ENCODE measurements around the gene CAMK1D.

CAMK1D gene

DNA sequence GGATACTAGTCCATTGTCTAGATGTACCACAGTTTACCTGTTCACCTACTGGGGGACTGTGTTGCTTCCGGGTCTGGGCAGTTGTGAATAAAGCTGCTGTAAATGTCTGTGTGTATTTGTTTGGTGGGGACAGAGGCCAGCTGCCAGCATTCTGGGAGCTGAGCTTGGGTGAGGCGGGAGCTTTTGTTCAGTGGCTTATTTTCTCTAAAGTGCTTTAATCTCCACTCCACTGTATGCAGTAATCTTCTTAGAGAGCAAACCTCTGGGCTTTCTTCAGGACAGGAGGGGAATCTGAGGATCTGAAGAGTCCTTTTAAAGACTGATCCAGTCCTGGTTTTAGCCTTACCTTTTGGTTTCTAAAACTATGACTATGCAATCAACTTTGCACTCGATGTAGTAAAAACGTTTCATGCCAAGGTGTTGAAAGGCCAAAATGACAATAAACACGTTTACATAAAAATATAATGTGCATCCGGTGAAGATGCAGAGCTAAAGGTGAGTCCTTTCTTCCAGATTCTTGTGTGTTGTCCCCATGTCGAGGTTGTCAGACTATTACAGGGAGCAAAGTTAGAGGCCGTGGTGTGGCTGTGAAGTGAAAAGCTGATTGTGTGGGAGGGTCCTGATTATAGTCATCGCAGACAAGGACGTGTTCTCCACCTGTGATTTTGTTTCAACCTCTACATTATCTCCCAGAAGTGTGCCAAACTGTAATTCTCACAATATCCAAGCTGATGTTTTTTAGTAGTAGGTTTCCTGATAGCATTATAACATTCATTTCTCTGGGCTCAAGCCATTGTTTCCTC lies 279.8 kb downstream of the CAMK1D start:
- no peaks in the 10 kb centered on the region for H3K9me3 ChIP-seq (ENCODE audit: control insufficient read depth, low read length)
- H3K36me3 ChIP-seq (ENCODE audit: control insufficient read depth, insufficient read depth, low read length): no peaks in the 10 kb centered on the region
- no peak overlapping the region for H3K27ac ChIP-seq (ENCODE audit: insufficient read depth, low read length, poor library complexity, severe bottlenecking)
- no peaks in the 10 kb centered on the region for H3K4me1 ChIP-seq (ENCODE audit: control insufficient read depth, insufficient read depth, low read length, poor library complexity, severe bottlenecking)
- no peak overlapping the region for H3K4me3 ChIP-seq (ENCODE audit: insufficient read depth, low read depth, low read length, poor library complexity, severe bottlenecking)
- no peak for DNase-seq
- H3K27me3 ChIP-seq (replicated peaks; ENCODE audit: control insufficient read depth, insufficient read depth, low read length, poor library complexity, severe bottlenecking): no peaks in the 10 kb centered on the region

DNA sequence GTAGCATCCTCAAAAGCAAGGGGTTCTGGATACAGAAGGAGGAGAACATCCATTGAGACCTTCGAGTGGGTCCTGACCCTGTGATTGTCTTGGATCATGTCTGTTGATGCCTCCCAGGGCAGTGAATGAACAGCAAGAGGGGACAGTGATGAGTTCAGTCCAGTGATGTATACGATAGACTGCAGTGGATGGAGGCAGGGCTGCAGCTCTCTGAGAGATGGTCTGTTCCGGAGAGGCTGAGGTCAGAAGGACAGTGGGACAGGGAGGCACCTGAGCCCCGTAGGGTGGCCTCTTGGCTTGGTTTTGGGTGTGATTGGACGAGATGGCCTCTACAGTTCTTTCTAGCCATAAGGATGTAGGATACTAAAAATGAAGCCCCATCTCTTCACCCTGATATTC lies 280.4 kb downstream of the CAMK1D start:
- DNase-seq: no peak
- no peak overlapping the region for H3K27ac ChIP-seq (ENCODE audit: insufficient read depth, low read length, poor library complexity, severe bottlenecking)
- H3K9me3 ChIP-seq (ENCODE audit: control insufficient read depth, low read length): no peaks in the 10 kb centered on the region
- no peaks in the 10 kb centered on the region for H3K36me3 ChIP-seq (ENCODE audit: control insufficient read depth, insufficient read depth, low read length)
- no peak overlapping the region for H3K4me3 ChIP-seq (ENCODE audit: insufficient read depth, low read depth, low read length, poor library complexity, severe bottlenecking)
- H3K4me1 ChIP-seq (ENCODE audit: control insufficient read depth, insufficient read depth, low read length, poor library complexity, severe bottlenecking): no peaks in the 10 kb centered on the region
- no peaks in the 10 kb centered on the region for H3K27me3 ChIP-seq (replicated peaks; ENCODE audit: control insufficient read depth, insufficient read depth, low read length, poor library complexity, severe bottlenecking)

DNA sequence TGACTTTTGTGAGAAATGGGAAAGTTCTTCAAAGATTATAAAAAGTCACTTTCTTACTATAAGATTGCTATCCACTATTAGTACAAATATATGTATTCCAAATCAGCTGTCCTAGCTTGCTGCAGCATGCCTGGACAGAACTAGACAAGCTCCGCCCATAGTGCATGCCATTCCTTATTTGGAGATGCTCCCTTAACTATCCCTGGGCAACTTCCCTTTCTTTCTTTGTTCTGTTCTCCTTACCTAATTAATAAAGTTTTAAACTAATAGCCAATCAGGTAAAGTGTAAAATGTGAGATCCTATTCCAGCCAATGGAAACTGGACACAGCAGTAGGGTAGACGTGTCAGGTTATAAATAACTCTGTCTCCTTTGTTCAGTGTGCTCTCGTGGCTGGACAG lies 281.9 kb downstream of the CAMK1D start:
- no peaks in the 10 kb centered on the region for H3K27me3 ChIP-seq (replicated peaks; ENCODE audit: control insufficient read depth, insufficient read depth, low read length, poor library complexity, severe bottlenecking)
- no peak for DNase-seq
- H3K36me3 ChIP-seq (ENCODE audit: control insufficient read depth, insufficient read depth, low read length): no peaks in the 10 kb centered on the region
- no peak overlapping the region for H3K4me3 ChIP-seq (ENCODE audit: insufficient read depth, low read depth, low read length, poor library complexity, severe bottlenecking)
- no peaks in the 10 kb centered on the region for H3K9me3 ChIP-seq (ENCODE audit: control insufficient read depth, low read length)
- no peak overlapping the region for H3K27ac ChIP-seq (ENCODE audit: insufficient read depth, low read length, poor library complexity, severe bottlenecking)
- H3K4me1 ChIP-seq (ENCODE audit: control insufficient read depth, insufficient read depth, low read length, poor library complexity, severe bottlenecking): peaks cover 4% of the 10 kb centered on the region

DNA sequence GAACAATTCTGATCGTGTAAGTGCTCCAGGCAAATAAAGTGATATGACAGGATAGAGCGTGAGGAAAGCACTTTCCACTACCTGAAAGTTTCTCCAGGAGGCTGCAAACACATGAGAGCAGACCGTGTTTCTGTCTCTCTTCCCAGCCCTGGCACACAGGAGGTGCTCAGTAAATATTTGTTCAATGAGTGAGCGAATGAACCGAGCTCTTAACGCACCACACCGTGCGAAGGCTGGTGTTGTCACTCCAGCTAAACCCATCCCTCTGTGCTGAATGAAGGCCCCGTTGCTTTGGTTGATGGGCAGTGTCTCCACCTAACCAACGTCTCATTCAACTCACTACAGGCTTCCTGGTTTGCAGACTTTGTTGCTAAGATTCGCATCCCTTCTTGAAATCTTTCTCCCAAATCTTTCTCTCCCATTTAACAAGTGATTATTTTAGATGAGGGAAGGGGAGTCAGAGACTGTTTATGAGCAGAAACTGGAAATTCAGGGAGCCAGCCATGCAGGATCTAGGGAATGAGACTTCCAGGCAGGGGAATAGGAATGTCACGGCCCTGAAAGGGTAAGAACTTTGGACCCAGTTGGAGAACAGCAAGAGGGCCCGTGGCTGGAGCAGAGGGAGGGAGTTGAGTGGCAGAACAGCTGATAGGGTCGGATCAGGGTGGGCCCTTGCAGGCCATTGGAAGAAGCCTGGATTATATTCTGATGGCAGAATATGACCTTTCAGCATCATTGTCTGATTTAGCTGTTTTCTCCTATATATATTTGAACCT lies 282.6 kb downstream of the CAMK1D start:
- Histone ChIP-seq H3K27ac (ENCODE audit: insufficient read depth, low read length, poor library complexity, severe bottlenecking) (no peak overlapping the region), H3K4me3 (ENCODE audit: insufficient read depth, low read depth, low read length, poor library complexity, severe bottlenecking) (no peak overlapping the region), H3K4me1 (ENCODE audit: control insufficient read depth, insufficient read depth, low read length, poor library complexity, severe bottlenecking) (peaks cover 4% of the 10 kb centered on the region), H3K9me3 (ENCODE audit: control insufficient read depth, low read length) (no peaks in the 10 kb centered on the region), H3K36me3 (ENCODE audit: control insufficient read depth, insufficient read depth, low read length) (no peaks in the 10 kb centered on the region), H3K27me3 (replicated peaks; ENCODE audit: control insufficient read depth, insufficient read depth, low read length, poor library complexity, severe bottlenecking) (no peaks in the 10 kb centered on the region)
- no peak for DNase-seq

DNA sequence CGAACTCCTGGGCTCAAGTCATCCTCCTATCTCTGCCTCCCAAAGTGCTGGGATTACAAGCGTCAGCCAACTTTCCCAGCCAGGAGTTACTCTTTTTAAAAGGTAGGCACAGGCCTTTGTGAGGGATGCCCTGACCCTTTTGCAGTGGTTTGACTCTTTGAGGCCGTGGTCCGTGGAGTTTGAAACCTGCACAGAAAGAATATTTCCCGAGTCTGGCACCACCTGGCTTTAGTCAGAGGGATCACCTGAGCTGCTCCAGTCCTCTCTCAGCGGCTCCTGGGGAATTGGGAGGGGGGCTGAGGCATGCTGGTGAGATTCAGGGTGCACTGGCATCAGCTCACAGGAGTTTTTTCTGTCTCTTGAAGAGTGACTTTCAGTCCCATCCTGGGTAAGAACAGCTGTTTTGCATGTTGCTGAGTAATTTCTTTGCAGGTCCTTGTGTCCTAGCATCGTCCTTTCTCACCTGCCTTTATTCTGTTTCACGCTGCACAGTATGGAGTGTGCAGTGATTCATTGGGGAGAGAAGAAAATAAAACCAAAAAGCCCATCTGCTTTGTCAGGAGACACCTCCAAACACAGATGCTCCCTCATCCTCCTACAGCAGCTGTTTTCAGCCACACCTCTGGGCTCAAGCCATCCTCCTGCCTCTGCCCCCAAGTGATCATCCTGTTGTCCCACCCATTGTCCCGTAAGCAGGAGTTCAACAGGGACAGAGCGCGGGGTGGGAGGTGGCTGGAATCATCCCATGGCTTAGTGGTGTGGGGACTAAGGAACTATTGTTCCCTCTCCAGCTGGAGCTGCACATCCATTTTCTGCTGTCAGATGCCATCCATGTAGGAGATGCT lies 284.7 kb downstream of the CAMK1D start:
- DNase-seq: no peak
- no peaks in the 10 kb centered on the region for H3K9me3 ChIP-seq (ENCODE audit: control insufficient read depth, low read length)

DNA sequence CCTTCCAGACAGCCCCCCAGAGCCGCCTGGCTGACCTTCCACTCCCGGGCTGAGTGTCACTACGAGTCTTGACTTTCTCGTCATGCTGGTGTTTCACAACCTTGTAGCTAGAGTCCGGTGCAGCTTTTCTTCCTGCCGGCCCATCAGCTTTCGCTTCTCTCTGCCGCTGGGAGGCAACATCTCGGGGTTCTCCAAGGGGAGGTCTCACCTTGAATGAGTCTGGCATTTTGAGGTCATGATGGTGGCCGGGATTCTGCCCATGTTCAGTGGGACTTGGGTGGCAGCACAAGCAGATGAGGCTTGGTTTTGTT lies 285.2 kb downstream of the CAMK1D start:
- Histone ChIP-seq H3K27me3 (replicated peaks; ENCODE audit: control insufficient read depth, insufficient read depth, low read length, poor library complexity, severe bottlenecking) (no peaks in the 10 kb centered on the region), H3K9me3 (ENCODE audit: control insufficient read depth, low read length) (no peaks in the 10 kb centered on the region), H3K4me1 (ENCODE audit: control insufficient read depth, insufficient read depth, low read length, poor library complexity, severe bottlenecking) (peaks cover 4% of the 10 kb centered on the region), H3K36me3 (ENCODE audit: control insufficient read depth, insufficient read depth, low read length) (no peaks in the 10 kb centered on the region), H3K27ac (ENCODE audit: insufficient read depth, low read length, poor library complexity, severe bottlenecking) (no peak overlapping the region), H3K4me3 (ENCODE audit: insufficient read depth, low read depth, low read length, poor library complexity, severe bottlenecking) (no peak overlapping the region)
- no peak for DNase-seq

More for the DNA sequence above, 284.7 kb downstream of the CAMK1D start:
- no peak overlapping the region for H3K27ac ChIP-seq (ENCODE audit: insufficient read depth, low read length, poor library complexity, severe bottlenecking)
- H3K27me3 ChIP-seq (replicated peaks; ENCODE audit: control insufficient read depth, insufficient read depth, low read length, poor library complexity, severe bottlenecking): no peaks in the 10 kb centered on the region
- H3K4me1 ChIP-seq (ENCODE audit: control insufficient read depth, insufficient read depth, low read length, poor library complexity, severe bottlenecking): peaks cover 4% of the 10 kb centered on the region
- no peak overlapping the region for H3K4me3 ChIP-seq (ENCODE audit: insufficient read depth, low read depth, low read length, poor library complexity, severe bottlenecking)
- H3K36me3 ChIP-seq (ENCODE audit: control insufficient read depth, insufficient read depth, low read length): no peaks in the 10 kb centered on the region

DNA sequence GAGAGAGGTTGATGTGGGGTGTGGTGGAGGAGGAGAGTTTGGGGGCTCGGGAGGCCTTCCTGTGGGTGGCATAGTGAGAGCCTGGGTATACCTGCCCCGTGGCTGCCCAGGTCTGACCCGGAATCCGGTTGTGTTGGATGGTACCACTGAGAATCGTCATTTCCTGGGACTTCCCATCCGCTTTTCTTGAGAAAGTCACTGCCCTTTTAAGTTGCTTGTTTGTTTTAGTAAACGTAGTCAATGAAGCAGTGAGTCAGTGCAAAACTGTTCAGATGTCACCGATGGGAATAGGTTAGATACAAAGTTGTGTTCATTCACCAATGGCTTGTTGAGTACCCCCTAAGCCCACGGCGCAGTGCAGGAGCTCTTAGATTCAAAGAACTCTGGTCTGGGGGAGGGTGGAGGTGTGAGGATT lies 285.8 kb downstream of the CAMK1D start:
- H3K4me1 ChIP-seq (ENCODE audit: control insufficient read depth, insufficient read depth, low read length, poor library complexity, severe bottlenecking): peaks cover 4% of the 10 kb centered on the region
- peaks cover 1% of the 10 kb centered on the region for H3K36me3 ChIP-seq (ENCODE audit: control insufficient read depth, insufficient read depth, low read length)
- no peak overlapping the region for H3K4me3 ChIP-seq (ENCODE audit: insufficient read depth, low read depth, low read length, poor library complexity, severe bottlenecking)
- H3K27me3 ChIP-seq (replicated peaks; ENCODE audit: control insufficient read depth, insufficient read depth, low read length, poor library complexity, severe bottlenecking): no peaks in the 10 kb centered on the region
- peak in 2 of 3 donors; percentile 5 to 11 for DNase-seq
- peak overlapping the region; percentile 27 for H3K27ac ChIP-seq (ENCODE audit: insufficient read depth, low read length, poor library complexity, severe bottlenecking)
- H3K9me3 ChIP-seq (ENCODE audit: control insufficient read depth, low read length): no peaks in the 10 kb centered on the region

DNA sequence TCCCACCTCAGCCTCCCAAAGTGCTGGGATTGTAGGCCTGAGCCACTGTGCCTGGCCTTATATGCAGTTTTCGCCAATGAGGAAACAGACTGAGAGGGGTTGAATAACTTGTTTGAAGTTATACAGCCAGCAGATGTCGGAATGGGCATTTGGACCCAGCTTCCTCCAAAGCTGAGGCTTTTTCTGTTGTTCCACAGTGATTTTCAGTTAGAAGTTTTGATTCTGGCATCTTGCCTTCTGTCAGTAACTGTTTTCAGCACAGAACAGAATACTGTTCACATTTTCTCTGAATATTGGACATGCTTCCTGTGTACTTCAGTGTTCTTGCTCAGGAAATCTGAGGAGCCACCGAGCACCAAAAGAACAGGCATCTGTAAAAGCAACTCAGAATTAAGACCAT lies 287.2 kb downstream of the CAMK1D start:
- H3K9me3 ChIP-seq (ENCODE audit: control insufficient read depth, low read length): no peaks in the 10 kb centered on the region
- peaks cover 4% of the 10 kb centered on the region for H3K4me1 ChIP-seq (ENCODE audit: control insufficient read depth, insufficient read depth, low read length, poor library complexity, severe bottlenecking)
- no peak for DNase-seq
- H3K4me3 ChIP-seq (ENCODE audit: insufficient read depth, low read depth, low read length, poor library complexity, severe bottlenecking): no peak overlapping the region
- H3K36me3 ChIP-seq (ENCODE audit: control insufficient read depth, insufficient read depth, low read length): peaks cover 4% of the 10 kb centered on the region
- H3K27ac ChIP-seq (ENCODE audit: insufficient read depth, low read length, poor library complexity, severe bottlenecking): no peak overlapping the region
- H3K27me3 ChIP-seq (replicated peaks; ENCODE audit: control insufficient read depth, insufficient read depth, low read length, poor library complexity, severe bottlenecking): no peaks in the 10 kb centered on the region

DNA sequence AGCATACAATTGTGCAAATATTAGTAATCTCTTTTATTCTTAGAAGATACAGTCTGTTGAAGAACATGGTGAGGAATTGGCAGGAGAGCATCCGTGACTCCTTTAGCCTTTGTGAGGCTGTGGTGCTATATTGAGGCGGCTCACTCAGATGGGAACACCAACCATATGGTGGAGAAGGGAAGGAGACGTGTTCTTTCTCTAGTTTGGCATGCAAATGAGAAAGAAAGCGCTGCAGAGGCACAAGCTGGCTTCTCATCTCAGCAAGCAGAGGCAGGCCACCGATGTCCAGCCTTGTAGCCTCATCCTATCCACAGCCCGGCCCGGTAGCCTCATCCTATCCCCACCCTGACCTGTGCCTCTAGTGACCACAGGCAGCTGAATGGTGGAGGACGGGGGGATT lies 288.3 kb downstream of the CAMK1D start:
- Histone ChIP-seq H3K9me3 (ENCODE audit: control insufficient read depth, low read length) (no peaks in the 10 kb centered on the region), H3K27ac (ENCODE audit: insufficient read depth, low read length, poor library complexity, severe bottlenecking) (no peak overlapping the region)

More for the DNA sequence above, 288.3 kb downstream of the CAMK1D start:
- Histone ChIP-seq H3K4me1 (ENCODE audit: control insufficient read depth, insufficient read depth, low read length, poor library complexity, severe bottlenecking) (peaks cover 4% of the 10 kb centered on the region), H3K36me3 (ENCODE audit: control insufficient read depth, insufficient read depth, low read length) (peaks cover 4% of the 10 kb centered on the region), H3K4me3 (ENCODE audit: insufficient read depth, low read depth, low read length, poor library complexity, severe bottlenecking) (no peak overlapping the region), H3K27me3 (replicated peaks; ENCODE audit: control insufficient read depth, insufficient read depth, low read length, poor library complexity, severe bottlenecking) (no peaks in the 10 kb centered on the region)
- DNase-seq: no peak

Data from effector memory CD4-positive, alpha-beta T cell (primary cell).